Neural cell (in vitro differentiated cells): ENCODE data around the gene GTPBP2.

Source experiments
- CTCF ChIP-seq: fragments of 450-650 bp; IDR thresholded peaks from 2 replicates; pipeline ENCODE4 v1.5.1; 2014; ENCODE audit warnings: antibody characterized with exemption, mild to moderate bottlenecking, moderate library complexity; ENCODE audit not compliant: poor library complexity, severe bottlenecking
- EP300 ChIP-seq: fragments of 450-650 bp; conservative IDR thresholded peaks from 2 replicates; pipeline ENCODE4 v1.6.1; 2014; ENCODE audit warnings: antibody characterized with exemption, mild to moderate bottlenecking, moderate library complexity; ENCODE audit not compliant: poor library complexity, severe bottlenecking
- EZH2 ChIP-seq: fragments of 200-600, 300-800 bp; shearing (Covaris generic), sonication (generic); IDR thresholded peaks from 2 replicates; pipeline ENCODE4 v1.6.1; 2014; ENCODE audit warnings: antibody characterized with exemption, low read length, borderline replicate concordance, mild to moderate bottlenecking; ENCODE audit not compliant: insufficient read depth, poor library complexity, severe bottlenecking
- MXI1 ChIP-seq: fragments of 450-650 bp; conservative IDR thresholded peaks from 2 replicates; pipeline ENCODE4 v1.6.1; 2014; ENCODE audit warnings: antibody characterized with exemption, mild to moderate bottlenecking; ENCODE audit not compliant: poor library complexity, severe bottlenecking
- RAD21 ChIP-seq: fragments of 450-650 bp; conservative IDR thresholded peaks from 2 replicates; pipeline ENCODE4 v1.6.1; 2014; ENCODE audit warnings: antibody characterized with exemption, mild to moderate bottlenecking, moderate library complexity

- no peak for TF ChIP-seq RAD21
- no peak for TF ChIP-seq EP300
- TF ChIP-seq CTCF, result no peak
- no peak for TF ChIP-seq EZH2
- TF ChIP-seq MXI1, result peak; percentile 56
Measured at GRCh38 chr6:43629104-43629504, at the start of gene GTPBP2.
